Uterus (tissue), 4 donors: ENCODE results near the gene DBR1. TPM values are rescaled to one million over a fixed set of nuclear protein-coding genes. Genes with fewer than 3 reads are reported as not detected.

ENCODE experiments used
- DNase-seq, 2 donors: peaks; one replicate each; pipeline ENCODE4 v3.0.0-alpha.2; 2019 to 2020
- H3K27ac ChIP-seq, 2 donors: fragments of 200-600 bp; sonication (generic); 1 replicate in 1 of 2; 2 replicates in 1 of 2; pipeline ENCODE4 v1.5.1; 2016 to 2018
- H3K27me3 ChIP-seq, 2 donors: fragments of 200-600 bp; sonication (generic); one replicate each; pipeline ENCODE4 v1.5.1; 2018 to 2019; ENCODE audit warnings: control low read depth in 1 of 2
- H3K36me3 ChIP-seq, 2 donors: fragments of 200-600 bp; sonication (generic); one replicate each; pipeline ENCODE4 v1.5.1; 2019; ENCODE audit warnings: control low read depth in 1 of 2
- H3K4me1 ChIP-seq, 2 donors: fragments of 200-600 bp; sonication (generic); one replicate each; pipeline ENCODE4 v1.5.1; 2018 to 2019; ENCODE audit warnings: control low read depth in 1 of 2
- H3K4me3 ChIP-seq, 2 donors: fragments of 200-600 bp; sonication (generic); 1 replicate in 1 of 2; 2 replicates in 1 of 2; pipeline ENCODE4 v1.5.1; 2018 to 2019; ENCODE audit warnings: mild to moderate bottlenecking in 1 of 2
- H3K9me3 ChIP-seq, 2 donors: fragments of 200-600 bp; sonication (generic); one replicate each; pipeline ENCODE4 v1.5.1; 2019; ENCODE audit warnings: control low read depth in 1 of 2
- CTCF ChIP-seq, 4 experiments: fragments of 200-600 bp in 2 of 4; fragments of 450-650 bp in 2 of 4; sonication (generic) in 2 of 4; IDR thresholded peaks; one replicate each; pipeline ENCODE4 v1.5.1; 2016 to 2019; ENCODE audit warnings: antibody characterized with exemption in 4 of 4, mild to moderate bottlenecking in 2 of 4, moderate library complexity in 1 of 4
- POLR2A ChIP-seq, 2 donors: fragments of 450-650 bp; IDR thresholded peaks; one replicate each; pipeline ENCODE4 v1.6.1; 2016; ENCODE audit warnings: antibody characterized with exemption in 2 of 2, mild to moderate bottlenecking in 1 of 2, moderate library complexity in 1 of 2
- intact Hi-C: fragments of 100-400 bp; cut with DNase I; formaldehyde crosslinking; loops from one replicate; pipeline ENCODE4 v1.15.1; 2023; ENCODE audit warnings: low total_unique reads
- total RNA-seq, 4 donors: library from RNA; depleted of rRNA in 3 of 4; stranded (reverse); fragments of >200 nt in 3 of 4; gene quantifications; one replicate each; pipeline versions ENCODE4 v1.1.0 to v1.2.4, GENCODE V29; 2014 to 2023
- donor health status: DM: yes; HTN: yes; CAD: no.

Gene DBR1
- total RNA-seq, 4 donors from 2014 or later = 12.4 to 41.8 (median 25.3) TPM

- no peaks in the 10 kb centered on the region for H3K36me3 ChIP-seq
- no peak overlapping the region for H3K4me3 ChIP-seq
- H3K4me1 ChIP-seq = peaks cover 0 to 4% of the 10 kb centered on the region in 2 donors
- TF ChIP-seq POLR2A (IDR thresholded peaks at IDR 0.05) (no peak), CTCF (IDR thresholded peaks at IDR 0.05) (no peak)
- intact Hi-C loops = no loop called here
- H3K9me3 ChIP-seq = no peaks in the 10 kb centered on the region
- H3K27ac ChIP-seq = no peak overlapping the region
- H3K27me3 ChIP-seq = no peaks in the 10 kb centered on the region
- no peak for DNase-seq
Measured at GRCh38 chr3:138220242-138220641, 45.5 kb upstream of the DBR1 start.

GRCh38 chr3:138219255-138219654, 44.5 kb upstream of the DBR1 start:
- no peak for TF ChIP-seq CTCF (IDR thresholded peaks at IDR 0.05)
- Histone ChIP-seq H3K27me3 (no peaks in the 10 kb centered on the region), H3K36me3 (no peaks in the 10 kb centered on the region), H3K9me3 (no peaks in the 10 kb centered on the region), H3K27ac (no peak overlapping the region), H3K4me3 (no peak overlapping the region), H3K4me1 (peaks cover 0 to 4% of the 10 kb centered on the region in 2 donors)
- no peak for DNase-seq
- intact Hi-C loops = no loop called here

GRCh38 chr3:138213398-138214085, 38.8 kb upstream of the DBR1 start:
- Histone ChIP-seq H3K4me3 (no peak overlapping the region), H3K9me3 (no peaks in the 10 kb centered on the region), H3K36me3 (no peaks in the 10 kb centered on the region), H3K4me1 (no peaks in the 10 kb centered on the region), H3K27ac (no peak overlapping the region), H3K27me3 (no peaks in the 10 kb centered on the region)
- intact Hi-C loops = no loop called here
- no peak for DNase-seq
- TF ChIP-seq POLR2A (IDR thresholded peaks at IDR 0.05) = no peak
- TF ChIP-seq CTCF (IDR thresholded peaks at IDR 0.05) = no peak

GRCh38 chr3:138210528-138210927, 35.8 kb upstream of the DBR1 start:
- Histone ChIP-seq H3K9me3 (no peaks in the 10 kb centered on the region), H3K36me3 (no peaks in the 10 kb centered on the region), H3K4me3 (no peak overlapping the region), H3K27ac (no peak overlapping the region), H3K4me1 (no peaks in the 10 kb centered on the region), H3K27me3 (no peaks in the 10 kb centered on the region)
- TF ChIP-seq CTCF (IDR thresholded peaks at IDR 0.05) (no peak), POLR2A (IDR thresholded peaks at IDR 0.05) (no peak)
- intact Hi-C loops = no loop called here
- no peak for DNase-seq

- H3K27me3 ChIP-seq = no peaks in the 10 kb centered on the region
- TF ChIP-seq POLR2A (IDR thresholded peaks at IDR 0.05) (no peak), CTCF (IDR thresholded peaks at IDR 0.05) (no peak)
- no peak overlapping the region for H3K27ac ChIP-seq
- no peaks in the 10 kb centered on the region for H3K9me3 ChIP-seq
- intact Hi-C loops = no loop called here
- H3K36me3 ChIP-seq = no peaks in the 10 kb centered on the region
- no peak for DNase-seq
- no peaks in the 10 kb centered on the region for H3K4me1 ChIP-seq
- no peak overlapping the region for H3K4me3 ChIP-seq
Measured at GRCh38 chr3:138206196-138206595, 31.5 kb upstream of the DBR1 start.
